ENCODE measurements around the gene ANKS1B.

The ANKS1B gene

GRCh38 chr12:99959549-99960170, 25.1 kb downstream of the ANKS1B start:
- no peak for DNase-seq (ENCODE audit: low read depth)

GRCh38 chr12:99957866-99958466, 26.8 kb downstream of the ANKS1B start:
- no peak for DNase-seq (ENCODE audit: low read depth)

GRCh38 chr12:99954724-99955123, 30.0 kb downstream of the ANKS1B start:
- DNase-seq (ENCODE audit: low read depth) = no peak

- no peak for DNase-seq (ENCODE audit: low read depth)
Observed at GRCh38 chr12:99948370-99948769, 36.4 kb downstream of the ANKS1B start.

GRCh38 chr12:99946131-99946530, 38.6 kb downstream of the ANKS1B start:
- no peak for DNase-seq (ENCODE audit: low read depth)

- DNase-seq (ENCODE audit: low read depth) = no peak
Observed at GRCh38 chr12:99935608-99936007, 49.1 kb downstream of the ANKS1B start.

GRCh38 chr12:99926511-99927169, 58.1 kb downstream of the ANKS1B start:
- no peak for DNase-seq (ENCODE audit: low read depth)

- DNase-seq (ENCODE audit: low read depth) = no peak
Observed at GRCh38 chr12:99920353-99920960, 64.3 kb downstream of the ANKS1B start.

GRCh38 chr12:99917711-99918402, 66.9 kb downstream of the ANKS1B start:
- DNase-seq (ENCODE audit: low read depth) = no peak

GRCh38 chr12:99916555-99916954, 68.2 kb downstream of the ANKS1B start:
- DNase-seq (ENCODE audit: low read depth) = no peak

GRCh38 chr12:99915251-99916082, 69.3 kb downstream of the ANKS1B start:
- DNase-seq (ENCODE audit: low read depth) = no peak

GRCh38 chr12:99914206-99914605, 70.5 kb downstream of the ANKS1B start:
- DNase-seq (ENCODE audit: low read depth) = no peak

GRCh38 chr12:99911967-99912366, 72.8 kb downstream of the ANKS1B start:
- no peak for DNase-seq (ENCODE audit: low read depth)

GRCh38 chr12:99911081-99911480, 73.7 kb downstream of the ANKS1B start:
- DNase-seq (ENCODE audit: low read depth) = no peak

GRCh38 chr12:99910342-99910741, 74.4 kb downstream of the ANKS1B start:
- DNase-seq (ENCODE audit: low read depth) = no peak

GRCh38 chr12:99906786-99907579, 77.8 kb downstream of the ANKS1B start:
- no peak for DNase-seq (ENCODE audit: low read depth)

GRCh38 chr12:99901181-99901580, 83.6 kb downstream of the ANKS1B start:
- no peak for DNase-seq (ENCODE audit: low read depth)

- DNase-seq (ENCODE audit: low read depth) = no peak
Observed at GRCh38 chr12:99898645-99899044, 86.1 kb downstream of the ANKS1B start.

- DNase-seq (ENCODE audit: low read depth) = no peak
Observed at GRCh38 chr12:99879439-99879838, 105.3 kb downstream of the ANKS1B start.

GRCh38 chr12:99875081-99875480, 109.7 kb downstream of the ANKS1B start:
- no peak for DNase-seq (ENCODE audit: low read depth)

- no peak for DNase-seq (ENCODE audit: low read depth)
Observed at GRCh38 chr12:99870085-99870484, 114.7 kb downstream of the ANKS1B start.
